Sigmoid colon (tissue), 7 donors: ENCODE measurements around the gene NTN1. TPM values are rescaled to one million over a fixed set of nuclear protein-coding genes. Genes with fewer than 3 reads are reported as not detected.

Source experiments
- DNase-seq: peaks from one replicate; pipeline ENCODE4 v3.0.0-alpha.2; 2019
- H3K27ac ChIP-seq, 4 donors: fragments of 200-600 bp; sonication (generic); one replicate each; pipeline ENCODE4 v1.5.1; 2016 to 2019; ENCODE audit warnings: mild to moderate bottlenecking in 1 of 4
- H3K27me3 ChIP-seq, 3 donors: fragments of 200-600 bp; sonication (generic); one replicate each; pipeline ENCODE4 v1.5.1; 2019; ENCODE audit warnings: mild to moderate bottlenecking in 1 of 3
- H3K36me3 ChIP-seq, 4 donors: fragments of 200-600 bp; sonication (generic); one replicate each; pipeline ENCODE4 v1.5.1; 2016 to 2019
- H3K4me1 ChIP-seq, 4 donors: fragments of 200-600 bp; sonication (generic); one replicate each; pipeline ENCODE4 v1.5.1; 2017 to 2019
- H3K4me3 ChIP-seq, 4 donors: fragments of 200-600 bp; sonication (generic); one replicate each; pipeline ENCODE4 v1.5.1; 2017 to 2019; ENCODE audit warnings: mild to moderate bottlenecking in 2 of 4, moderate library complexity in 1 of 4
- H3K9me3 ChIP-seq, 4 donors: fragments of 200-600 bp in 3 of 4; sonication (generic) in 3 of 4; one replicate each; pipeline versions ENCODE4 v1.5.1 to v1.6.1; 2013 to 2019
- EP300 ChIP-seq, 4 donors: sonication (generic); formaldehyde crosslinking; IDR thresholded peaks; one replicate each; pipeline ENCODE4 v1.6.1; 2017; ENCODE audit warnings: antibody characterized with exemption in 4 of 4
- POLR2A ChIP-seq, 2 donors: fragments of 450-650 bp; IDR thresholded peaks; one replicate each; pipeline ENCODE4 v1.6.1; 2016; ENCODE audit warnings: antibody characterized with exemption in 2 of 2, mild to moderate bottlenecking in 2 of 2, moderate library complexity in 2 of 2
- POLR2AphosphoS5 ChIP-seq, 4 donors: sonication (generic); formaldehyde crosslinking; IDR thresholded peaks; one replicate each; pipeline ENCODE4 v1.6.1; 2017; ENCODE audit warnings: antibody characterized with exemption in 4 of 4
- WGBS, 2 donors: extraction: QIAGEN DNeasy Blood & Tissue Kit; methylation state at CpG; one replicate each; pipeline ENCODE4 v1.1.7; 2013; 5-methylcytosine and 5-hydroxymethylcytosine counted together
- intact Hi-C: fragments of 100-400 bp; cut with DNase I; formaldehyde crosslinking; loops from one replicate; pipeline ENCODE4 v1.15.1; 2023
- polyA plus RNA-seq, 3 donors: library from polyadenylated mRNA; stranded (reverse); fragments of 200-250 nt; gene quantifications; one replicate each; pipeline ENCODE4 v1.2.3, GENCODE V29; 2013
- total RNA-seq, 4 donors: library from RNA; depleted of rRNA; stranded (reverse); fragments of >200 nt; gene quantifications; one replicate each; pipeline ENCODE4 v1.1.0, GENCODE V29; 2016
- TF ChIP-seq, protein P1 (sequence below), 4 experiments: fragments of 450-650 bp in 3 of 4; fragments of 200-600 bp in 1 of 4; IDR thresholded peaks; one replicate each; pipeline ENCODE4 v1.5.1; 2016 to 2019; ENCODE audit warnings: antibody characterized with exemption in 4 of 4, mild to moderate bottlenecking in 3 of 4, moderate library complexity in 2 of 4
- donor health status: healthy with polysubstance abuse.
- donor health status: Bipolar disorder and iron deficiency.
- donor health status: healthy.

NTN1 gene
- total and polyA plus RNA-seq, 7 donors: 0.69 to 20.3 (median 10.5) TPM

DNA sequence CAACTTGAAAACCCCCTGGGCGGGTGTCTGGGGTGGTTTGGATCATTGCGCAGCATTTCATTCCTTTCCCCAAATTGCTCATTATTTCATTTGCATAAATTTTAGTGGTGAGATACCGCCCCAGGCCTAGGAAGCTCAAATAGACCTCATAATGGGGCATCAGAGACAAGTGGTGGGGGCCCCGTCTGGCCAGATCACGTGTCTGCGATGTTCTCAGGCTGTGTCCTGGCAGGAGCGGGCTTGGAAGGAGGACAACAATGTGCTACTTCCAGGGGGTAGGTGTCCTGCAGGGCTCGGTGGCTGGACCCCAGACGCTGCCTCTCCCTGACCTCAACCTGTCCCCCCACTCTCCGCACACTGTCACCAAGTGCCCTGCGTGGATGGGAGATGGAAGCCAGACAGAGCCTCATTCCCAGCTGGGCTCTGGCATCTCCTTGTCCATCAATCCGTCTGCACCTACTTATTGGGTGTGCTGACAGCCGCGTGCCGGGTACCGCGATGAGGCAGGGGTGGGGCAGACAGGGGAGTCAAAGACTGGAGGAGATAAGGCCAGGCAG is 116.9 kb downstream of the NTN1 start:
- 80 to 85% methylated on average over 17 of the region's 17 CpGs for WGBS, 2 donors

DNA sequence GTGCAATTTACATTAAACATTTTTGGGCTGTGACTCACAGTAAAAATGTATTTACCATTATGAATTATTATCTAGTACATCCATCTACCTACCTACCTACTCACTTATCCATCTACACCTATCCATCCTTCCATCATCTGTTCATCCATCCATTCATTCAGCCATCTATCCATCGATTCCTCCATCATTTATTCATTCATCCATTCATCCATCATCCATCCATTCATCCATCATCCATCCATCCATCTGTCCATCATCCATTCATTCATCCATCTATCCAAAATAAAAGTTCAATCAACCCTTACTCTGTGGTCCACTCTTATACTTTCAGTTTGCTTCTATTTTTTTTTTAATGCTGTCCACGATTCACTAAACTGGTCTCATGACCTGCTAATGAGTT is 118.4 kb downstream of the NTN1 start:
- H3K9me3 ChIP-seq: no peaks in the 10 kb centered on the region
- H3K27me3 ChIP-seq: no peaks in the 10 kb centered on the region
- H3K36me3 ChIP-seq: no peaks in the 10 kb centered on the region
- H3K27ac ChIP-seq: no peak overlapping the region
- no peak for DNase-seq
- H3K4me3 ChIP-seq: no peak overlapping the region
- TF ChIP-seq, protein P1, sequence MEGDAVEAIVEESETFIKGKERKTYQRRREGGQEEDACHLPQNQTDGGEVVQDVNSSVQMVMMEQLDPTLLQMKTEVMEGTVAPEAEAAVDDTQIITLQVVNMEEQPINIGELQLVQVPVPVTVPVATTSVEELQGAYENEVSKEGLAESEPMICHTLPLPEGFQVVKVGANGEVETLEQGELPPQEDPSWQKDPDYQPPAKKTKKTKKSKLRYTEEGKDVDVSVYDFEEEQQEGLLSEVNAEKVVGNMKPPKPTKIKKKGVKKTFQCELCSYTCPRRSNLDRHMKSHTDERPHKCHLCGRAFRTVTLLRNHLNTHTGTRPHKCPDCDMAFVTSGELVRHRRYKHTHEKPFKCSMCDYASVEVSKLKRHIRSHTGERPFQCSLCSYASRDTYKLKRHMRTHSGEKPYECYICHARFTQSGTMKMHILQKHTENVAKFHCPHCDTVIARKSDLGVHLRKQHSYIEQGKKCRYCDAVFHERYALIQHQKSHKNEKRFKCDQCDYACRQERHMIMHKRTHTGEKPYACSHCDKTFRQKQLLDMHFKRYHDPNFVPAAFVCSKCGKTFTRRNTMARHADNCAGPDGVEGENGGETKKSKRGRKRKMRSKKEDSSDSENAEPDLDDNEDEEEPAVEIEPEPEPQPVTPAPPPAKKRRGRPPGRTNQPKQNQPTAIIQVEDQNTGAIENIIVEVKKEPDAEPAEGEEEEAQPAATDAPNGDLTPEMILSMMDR (IDR thresholded peaks at IDR 0.05): no peak
- TF ChIP-seq EP300 (IDR thresholded peaks at IDR 0.05): no peak
- TF ChIP-seq POLR2AphosphoS5 (IDR thresholded peaks at IDR 0.05): no peak
- no peak for TF ChIP-seq POLR2A (IDR thresholded peaks at IDR 0.05)
- no peaks in the 10 kb centered on the region for H3K4me1 ChIP-seq
- 84 to 90% methylated on average over 2 of the region's 2 CpGs for WGBS, 2 donors
- intact Hi-C loops: no loop called here

More for the DNA sequence above, 116.9 kb downstream of the NTN1 start:
- no peaks in the 10 kb centered on the region for H3K4me1 ChIP-seq
- no peak for DNase-seq
- no peak overlapping the region for H3K27ac ChIP-seq
- H3K36me3 ChIP-seq: no peaks in the 10 kb centered on the region
- intact Hi-C loops: no loop called here
- H3K9me3 ChIP-seq: no peaks in the 10 kb centered on the region
- no peak overlapping the region for H3K4me3 ChIP-seq
- H3K27me3 ChIP-seq: no peaks in the 10 kb centered on the region
- TF ChIP-seq POLR2A (IDR thresholded peaks at IDR 0.05) (no peak), EP300 (IDR thresholded peaks at IDR 0.05) (no peak), POLR2AphosphoS5 (IDR thresholded peaks at IDR 0.05) (no peak)

DNA sequence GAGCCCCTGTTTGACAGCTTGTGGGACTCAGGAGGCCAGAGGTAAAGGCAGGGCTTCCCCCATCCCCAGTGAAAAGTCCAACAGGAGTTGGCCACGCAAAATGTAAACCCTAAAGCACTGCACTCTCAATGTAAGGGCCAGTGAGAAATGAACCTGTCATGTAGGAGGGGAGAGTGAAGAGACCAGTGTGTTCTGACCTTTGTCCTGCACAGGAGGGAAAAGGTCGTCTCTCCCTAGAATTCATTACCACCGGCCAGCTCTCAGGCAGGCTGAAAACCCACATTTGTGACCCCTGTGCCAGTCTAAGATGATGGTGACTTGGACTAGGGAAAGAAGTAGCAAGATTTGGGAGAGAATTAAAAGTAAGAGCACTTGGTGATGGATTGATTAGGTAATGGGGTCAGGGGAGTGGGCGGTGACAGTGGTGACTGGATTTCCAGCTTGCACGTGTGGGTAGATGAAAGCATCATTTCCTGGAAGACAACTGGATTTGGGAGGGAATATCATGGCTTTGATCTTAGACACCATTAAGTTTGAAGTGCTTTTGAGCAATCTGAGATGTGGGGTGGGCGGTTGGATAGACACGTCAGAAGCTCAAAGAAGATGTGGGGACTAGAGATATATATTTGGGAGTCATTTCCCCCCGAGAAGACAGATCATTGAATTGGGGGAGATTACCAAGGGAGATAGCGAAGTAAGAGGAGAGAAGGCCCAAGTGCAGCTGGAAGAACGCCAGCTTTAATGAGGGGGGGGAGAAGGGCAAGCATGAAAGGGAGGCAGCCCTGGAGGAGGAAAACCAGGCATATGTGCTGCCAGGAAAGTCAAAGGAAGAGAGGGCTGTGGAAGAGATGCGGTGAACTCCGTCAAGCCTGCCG is 119.5 kb downstream of the NTN1 start:
- intact Hi-C loops: no loop called here
- no peak overlapping the region for H3K4me3 ChIP-seq
- 85 to 86% methylated on average over 13 of the region's 13 CpGs for WGBS, 2 donors
- no peaks in the 10 kb centered on the region for H3K36me3 ChIP-seq
- no peak overlapping the region for H3K27ac ChIP-seq
- no peak for DNase-seq
- TF ChIP-seq POLR2AphosphoS5 (IDR thresholded peaks at IDR 0.05) (no peak), POLR2A (IDR thresholded peaks at IDR 0.05) (no peak), EP300 (IDR thresholded peaks at IDR 0.05) (no peak)
- TF ChIP-seq, protein P1 (IDR thresholded peaks at IDR 0.05): no peak
- H3K4me1 ChIP-seq: no peaks in the 10 kb centered on the region
- no peaks in the 10 kb centered on the region for H3K9me3 ChIP-seq
- H3K27me3 ChIP-seq: no peaks in the 10 kb centered on the region

DNA sequence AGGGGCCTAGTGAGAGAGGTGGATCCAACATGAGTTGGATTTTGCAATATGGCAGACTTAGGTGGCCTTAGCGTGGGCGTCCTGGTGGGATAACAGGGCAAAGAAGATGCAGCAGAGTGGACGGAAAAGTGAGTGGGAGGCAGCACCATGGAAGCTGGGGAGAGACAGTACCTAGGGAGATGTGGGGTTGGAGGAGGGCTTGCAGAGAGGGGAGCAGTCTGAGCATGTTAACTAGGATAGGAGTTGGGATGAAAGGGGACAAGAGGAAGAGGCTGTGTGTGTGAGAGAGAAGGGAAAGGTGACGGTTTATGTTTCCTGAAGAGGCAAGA is 120.1 kb downstream of the NTN1 start:
- Histone ChIP-seq H3K9me3 (no peaks in the 10 kb centered on the region), H3K27ac (no peak overlapping the region), H3K4me1 (no peaks in the 10 kb centered on the region), H3K36me3 (no peaks in the 10 kb centered on the region), H3K27me3 (no peaks in the 10 kb centered on the region), H3K4me3 (no peak overlapping the region)
- TF ChIP-seq POLR2A (IDR thresholded peaks at IDR 0.05) (no peak), EP300 (IDR thresholded peaks at IDR 0.05) (no peak), POLR2AphosphoS5 (IDR thresholded peaks at IDR 0.05) (no peak)
- TF ChIP-seq, protein P1 (IDR thresholded peaks at IDR 0.05): no peak
- no peak for DNase-seq
- WGBS, 2 donors: 92 to 94% methylated on average over 4 of the region's 4 CpGs
- intact Hi-C loops: no loop called here

DNA sequence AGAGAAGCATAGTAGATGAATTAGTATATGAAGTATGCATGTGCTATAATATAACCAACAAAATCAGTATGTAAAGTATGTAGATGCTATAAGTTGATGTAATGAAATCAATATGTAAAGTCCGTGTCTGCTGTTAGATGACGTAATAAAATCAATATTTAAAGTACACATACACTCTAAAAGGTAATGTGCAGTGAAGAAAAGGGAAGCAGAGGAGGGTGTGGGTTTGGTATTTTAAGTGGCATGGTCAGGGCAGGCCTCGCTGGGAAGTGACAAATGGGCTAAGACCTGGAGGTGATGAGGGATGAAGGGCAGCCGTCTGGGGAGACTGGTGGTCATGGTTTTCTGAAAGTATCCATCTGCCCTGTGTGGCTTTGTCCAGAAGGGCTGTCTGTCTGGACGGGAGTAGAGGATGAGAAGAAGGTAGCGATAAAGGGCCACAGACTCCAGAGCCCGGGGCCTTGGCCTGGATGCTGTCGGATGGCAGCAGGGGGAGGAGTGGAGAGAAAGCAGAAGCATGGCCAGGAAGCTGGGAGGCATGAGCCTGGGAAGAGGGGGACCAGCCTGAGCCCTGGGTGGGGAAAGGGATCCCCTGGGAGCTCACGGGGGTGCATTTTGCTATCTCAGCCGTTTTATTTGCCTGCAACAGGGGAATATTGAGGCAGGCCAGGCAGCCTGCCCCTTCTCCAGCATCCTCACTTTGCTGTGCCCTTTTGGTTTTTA is 121.6 kb downstream of the NTN1 start:
- TF ChIP-seq, protein P1 (IDR thresholded peaks at IDR 0.05): no peak
- no peak for TF ChIP-seq POLR2A (IDR thresholded peaks at IDR 0.05)
- no peak for TF ChIP-seq POLR2AphosphoS5 (IDR thresholded peaks at IDR 0.05)
- no peak for TF ChIP-seq EP300 (IDR thresholded peaks at IDR 0.05)
- H3K4me1 ChIP-seq: no peaks in the 10 kb centered on the region
- H3K9me3 ChIP-seq: no peaks in the 10 kb centered on the region
- 66 to 84% methylated on average over 10 of the region's 10 CpGs for WGBS, 2 donors
- H3K4me3 ChIP-seq: no peak overlapping the region
- H3K27me3 ChIP-seq: no peaks in the 10 kb centered on the region
- no peak for DNase-seq
- no peaks in the 10 kb centered on the region for H3K36me3 ChIP-seq
- intact Hi-C loops: no loop called here
- no peak overlapping the region for H3K27ac ChIP-seq
